Activated CD4-positive, alpha-beta T cell treated with anti-CD3 and anti-CD28 coated beads for 48 hours (primary cell): ENCODE measurements around the gene LRP1-AS.

Experiments used
- DNase-seq: peaks from one replicate; pipeline ENCODE4 v3.0.0-alpha.2; 2020

LRP1-AS gene

GRCh38 chr12:57116580-57117281 is 30.7 kb downstream of the LRP1-AS start:
- DNase-seq: no peak

- no peak for DNase-seq
Measured at GRCh38 chr12:57112492-57113294, 34.7 kb downstream of the LRP1-AS start.

- DNase-seq: peak; percentile 86
Measured at GRCh38 chr12:57111031-57111734, 36.2 kb downstream of the LRP1-AS start, which contains the start of gene STAT6. TSS of gene STAT6 (minus strand) at chr12:57111362. CDS start at chr12:57108278, 3,084 bp downstream.

- peak; percentile 89 for DNase-seq
Measured at GRCh38 chr12:57110104-57111030, 37.1 kb downstream of the LRP1-AS start.

GRCh38 chr12:57109207-57110103 is 38.0 kb downstream of the LRP1-AS start:
- DNase-seq: no peak

GRCh38 chr12:57107456-57108155 is 39.8 kb downstream of the LRP1-AS start:
- DNase-seq: no peak

GRCh38 chr12:57106021-57106708 is 41.3 kb downstream of the LRP1-AS start:
- no peak for DNase-seq

GRCh38 chr12:57105011-57105753 is 42.2 kb downstream of the LRP1-AS start:
- no peak for DNase-seq

GRCh38 chr12:57104292-57104910 is 43.0 kb downstream of the LRP1-AS start:
- no peak for DNase-seq

- no peak for DNase-seq
Measured at GRCh38 chr12:57103856-57104255, 43.6 kb downstream of the LRP1-AS start.

GRCh38 chr12:57101892-57102695 is 45.3 kb downstream of the LRP1-AS start:
- DNase-seq: no peak

- DNase-seq: no peak
Measured at GRCh38 chr12:57099766-57100165, 47.7 kb downstream of the LRP1-AS start.

GRCh38 chr12:57099047-57099714 is 48.2 kb downstream of the LRP1-AS start:
- no peak for DNase-seq

GRCh38 chr12:57098546-57098945 is 48.9 kb downstream of the LRP1-AS start:
- no peak for DNase-seq

GRCh38 chr12:57097554-57097835 is 49.9 kb downstream of the LRP1-AS start:
- DNase-seq: no peak

GRCh38 chr12:57096748-57097553 is 50.5 kb downstream of the LRP1-AS start:
- no peak for DNase-seq

GRCh38 chr12:57096099-57096572 is 51.3 kb downstream of the LRP1-AS start:
- DNase-seq: no peak
